HG03432 (cell line): ENCODE results near the gene KCNH4.
"Not testable (repeated sequence)": the region's sequence is repeated elsewhere in the genome, so short reads cannot be mapped to it uniquely, and the experiment has no call there.

Source experiments
- ATAC-seq: cut with Tn5 transposase; IDR thresholded peaks from one replicate; pipeline ENCODE4 v1.9.1; 2021; ENCODE audit warnings: mild to moderate bottlenecking, moderate library complexity; ENCODE audit not compliant: unreplicated experiment

The KCNH4 gene

DNA sequence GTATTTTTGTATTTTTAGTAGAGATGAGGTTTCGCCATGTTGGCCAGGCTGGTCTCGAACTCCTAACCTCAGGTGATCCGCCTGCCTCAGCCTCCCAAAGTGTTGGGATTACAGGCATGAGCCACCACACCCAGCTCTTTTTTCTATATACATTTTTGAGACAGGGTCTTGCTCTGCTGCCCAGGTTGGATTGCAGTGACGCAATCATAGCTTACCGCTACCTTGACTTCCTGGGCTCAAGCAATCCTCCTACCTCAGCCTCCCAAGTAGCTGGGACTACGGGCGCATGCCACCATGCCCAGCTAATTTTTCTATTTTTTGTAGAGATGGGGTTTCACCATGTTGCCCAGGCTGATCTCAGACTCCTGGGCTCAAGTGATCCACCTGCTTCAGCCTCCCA lies 40.3 kb downstream of the KCNH4 start:
- ATAC-seq: not testable (repeated sequence)

GRCh38 chr17:42138749-42139492 lies 42.0 kb downstream of the KCNH4 start:
- no peak for ATAC-seq

- no peak for ATAC-seq
These were observed 44.3 kb downstream of the KCNH4 start for GRCh38 chr17:42136654-42137051.

DNA sequence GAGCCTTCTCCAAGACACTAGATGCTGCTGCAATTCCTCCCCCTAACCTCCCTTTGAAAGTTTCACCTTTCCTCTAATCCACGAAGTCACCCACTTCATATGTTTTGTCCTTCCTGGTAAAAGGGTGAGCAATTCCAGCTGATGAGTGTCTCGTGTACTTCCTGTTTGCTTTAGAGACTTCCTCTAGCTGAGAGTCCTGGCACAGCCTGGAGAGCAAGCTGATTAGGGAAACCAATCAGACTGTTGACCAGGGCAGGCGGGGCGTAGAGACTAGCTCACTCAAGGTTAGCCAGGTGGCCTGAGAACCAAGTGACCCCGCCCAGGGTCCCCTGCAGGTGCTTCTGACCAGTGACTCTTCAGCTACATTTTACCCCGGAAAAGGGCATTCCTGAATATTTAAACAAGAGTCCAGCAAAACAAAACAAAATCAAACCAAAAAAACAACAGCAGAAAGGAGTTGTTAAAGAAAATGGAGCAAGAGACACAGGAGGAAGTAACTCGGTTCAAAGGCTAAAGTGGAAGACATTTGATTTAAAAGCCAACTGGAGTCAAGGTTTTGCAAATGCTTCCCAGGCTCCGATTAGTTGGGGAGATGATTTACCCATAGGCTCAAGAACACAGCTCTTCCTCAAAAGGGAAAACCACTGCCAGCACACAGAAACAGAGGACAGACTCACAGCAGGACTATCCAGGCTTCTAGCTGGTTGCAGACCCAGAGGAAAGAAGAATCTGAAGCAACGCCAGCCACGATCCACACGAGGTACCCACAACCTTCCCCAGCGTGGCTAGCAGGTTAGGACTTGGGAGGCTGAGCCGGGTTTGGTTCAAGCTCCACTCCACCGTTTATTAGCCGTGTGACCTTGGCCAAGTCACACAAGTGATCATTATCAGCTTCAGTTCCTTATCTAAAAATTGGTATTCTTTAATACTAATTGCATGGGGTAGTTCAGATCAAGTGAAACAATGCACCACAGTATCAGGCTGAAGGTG lies 45.0 kb downstream of the KCNH4 start:
- ATAC-seq: no peak

GRCh38 chr17:42135151-42135550 lies 45.8 kb downstream of the KCNH4 start:
- no peak for ATAC-seq

- peak; percentile 59 for ATAC-seq
These were observed 47.4 kb downstream of the KCNH4 start for GRCh38 chr17:42133461-42134041.

GRCh38 chr17:42132941-42133340 lies 48.0 kb downstream of the KCNH4 start:
- ATAC-seq: peak; percentile 40

- ATAC-seq: no peak
These were observed 48.9 kb downstream of the KCNH4 start for GRCh38 chr17:42131981-42132432.

DNA sequence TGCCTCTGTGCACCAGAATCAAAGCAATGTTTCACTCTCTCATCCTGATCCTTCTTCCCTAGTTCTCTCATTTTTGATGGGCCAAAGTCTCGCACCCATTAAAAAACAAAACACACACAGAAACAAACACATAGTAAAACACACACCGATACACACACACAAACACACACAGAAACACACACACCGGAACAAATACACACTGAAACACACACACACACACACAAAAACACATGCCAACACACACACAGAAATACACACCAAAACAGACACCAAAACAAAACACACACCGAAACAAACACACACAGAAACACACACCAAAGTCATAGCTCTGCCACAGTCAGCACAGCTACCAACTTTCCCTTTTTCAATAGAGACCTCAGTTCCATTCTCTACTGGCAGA lies 49.7 kb downstream of the KCNH4 start:
- ATAC-seq: no peak

GRCh38 chr17:42130310-42130936 lies 50.5 kb downstream of the KCNH4 start:
- ATAC-seq: no peak

DNA sequence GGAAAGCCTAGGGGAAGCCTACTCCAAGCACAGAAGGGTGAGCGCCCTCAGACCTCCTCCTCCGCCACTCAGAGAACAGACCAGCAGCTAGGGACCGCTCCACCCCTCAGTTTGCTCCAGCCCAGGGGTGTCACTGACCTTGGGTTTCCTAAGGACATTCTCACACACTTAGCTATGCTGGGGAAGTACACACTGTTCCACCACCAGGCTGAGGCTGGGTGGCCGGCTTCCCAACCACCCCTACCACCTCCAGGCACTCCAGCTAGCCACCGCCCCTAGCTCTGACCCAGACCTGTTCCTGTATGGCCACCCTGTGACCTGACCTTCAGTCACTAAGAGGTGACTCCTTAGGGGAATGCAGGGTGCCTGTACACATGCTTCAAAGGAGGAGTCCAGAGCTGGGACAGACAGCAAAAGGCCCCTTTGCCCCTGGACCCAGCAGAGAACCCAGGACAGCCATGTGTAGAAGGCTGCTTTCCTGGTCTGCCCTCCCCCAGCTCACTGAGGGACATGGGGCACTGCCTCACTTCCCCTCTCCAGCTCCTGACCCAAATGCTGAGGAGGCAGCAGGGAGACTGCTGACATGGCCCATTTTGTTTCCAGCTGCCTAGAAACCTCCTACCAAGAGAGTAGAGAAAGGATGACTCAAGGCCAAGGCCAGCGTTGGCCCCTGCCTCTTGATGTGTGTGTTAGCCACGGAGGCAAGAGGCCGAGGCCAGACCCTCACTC lies 51.7 kb downstream of the KCNH4 start:
- no peak for ATAC-seq

DNA sequence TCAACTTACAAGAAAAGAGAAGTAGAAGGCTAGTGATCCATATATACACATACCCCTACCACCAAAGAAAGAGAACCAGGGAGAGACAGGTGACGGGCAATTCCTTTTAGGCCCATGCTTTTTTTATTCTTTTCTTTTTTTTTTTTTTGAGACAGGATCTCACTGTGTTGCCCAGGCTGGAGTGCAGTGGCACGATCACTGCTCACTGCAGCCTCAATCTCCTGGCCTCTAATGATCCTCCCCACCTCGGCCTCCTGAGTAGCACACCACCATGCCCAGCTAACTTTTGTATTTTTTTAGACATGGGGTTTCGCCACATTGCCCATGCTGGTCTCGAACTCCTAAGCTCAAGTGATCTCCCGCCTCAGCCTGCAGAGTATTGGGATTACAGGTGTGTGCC lies 53.5 kb downstream of the KCNH4 start:
- no peak for ATAC-seq

- ATAC-seq: no peak
These were observed 54.1 kb downstream of the KCNH4 start for GRCh38 chr17:42126836-42127235.

DNA sequence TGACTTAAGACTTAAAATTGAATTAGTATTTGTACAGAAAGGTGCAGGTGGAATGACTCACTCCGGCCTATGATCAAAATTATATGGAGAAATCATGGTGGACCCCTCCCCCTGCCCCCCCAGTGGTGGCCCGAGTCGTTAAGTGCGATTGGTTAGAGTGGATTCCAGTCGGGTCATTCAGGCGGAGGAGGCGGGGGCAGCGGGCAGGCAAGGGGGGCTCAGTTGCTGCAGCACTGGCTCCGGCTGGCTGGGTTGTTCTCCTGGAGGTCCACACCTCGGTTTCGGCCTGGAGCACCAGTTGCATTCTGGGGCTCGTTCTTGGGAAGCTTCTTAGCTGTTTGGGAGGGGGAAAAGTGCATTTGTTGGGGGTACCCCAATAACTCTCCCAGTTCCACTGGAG lies 55.4 kb downstream of the KCNH4 start:
- no peak for ATAC-seq

- ATAC-seq: no peak
These were observed 56.7 kb downstream of the KCNH4 start for GRCh38 chr17:42124256-42124655.

GRCh38 chr17:42122371-42123303 lies 58.3 kb downstream of the KCNH4 start, which contains the start of gene HSPB9:
HSPB9 (plus strand) TSS chr17:42122804; CDS start chr17:42122851, 47 bp downstream.
- ATAC-seq: no peak

DNA sequence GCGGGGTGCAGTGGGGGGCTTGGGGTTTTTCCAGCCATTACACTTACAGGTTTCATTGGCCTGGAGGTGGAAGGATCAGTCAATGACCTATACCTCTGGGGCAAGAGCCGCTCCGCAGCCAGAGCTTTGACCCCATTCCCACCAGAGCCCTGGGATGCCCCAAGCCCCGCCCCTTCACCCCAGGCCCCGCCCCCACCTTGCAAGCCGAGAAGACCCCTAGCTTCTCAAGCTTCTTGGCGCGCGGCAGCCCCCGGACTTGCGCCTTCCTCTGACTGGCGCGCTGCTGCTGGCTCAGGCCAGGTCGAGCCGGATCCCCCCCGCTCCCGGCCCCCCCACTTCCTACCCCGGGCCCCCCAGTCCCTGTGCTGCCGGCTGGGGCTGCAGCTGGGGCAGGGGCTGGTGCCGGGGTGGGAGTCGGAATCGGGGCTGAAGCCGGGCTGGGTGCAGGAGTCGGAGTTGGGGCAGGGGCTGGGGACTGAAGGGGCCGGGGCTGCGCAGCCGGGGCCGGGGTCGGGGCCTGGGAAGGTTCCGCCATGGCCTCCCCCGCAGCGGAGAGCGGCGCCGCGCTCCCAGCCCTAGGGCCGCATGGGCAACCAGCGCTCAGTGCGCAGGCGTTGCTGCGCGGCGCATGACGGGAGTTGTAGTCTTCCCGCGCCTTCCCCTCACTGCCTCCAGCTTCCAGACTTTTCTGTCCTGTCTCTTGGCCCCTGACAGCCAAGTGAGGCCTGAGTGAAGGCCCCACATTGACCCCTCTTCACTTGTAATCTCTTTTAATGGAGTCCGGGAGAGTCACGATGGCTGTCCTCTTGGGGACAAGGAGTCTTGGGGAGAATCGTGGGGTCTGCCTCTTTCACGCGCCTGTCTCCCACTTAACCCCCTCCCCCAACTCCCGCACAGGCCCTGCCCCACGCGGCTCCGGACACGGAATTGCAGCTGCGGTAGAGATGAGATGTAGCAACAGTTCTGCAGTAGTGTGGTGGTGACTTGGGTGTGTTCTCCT lies 59.9 kb downstream of the KCNH4 start, which contains the start of gene KAT2A:
Gene KAT2A (minus strand): TSS at position 598 of the 1,000 bp plus-strand sequence. CDS start 63 bp downstream, at position 535.
- peak; percentile 77 for ATAC-seq
